ENCODE data around the gene JADE2. TPM values are rescaled to one million over a fixed set of nuclear protein-coding genes. Genes with fewer than 3 reads are reported as not detected.
"Not testable (repeated sequence)": the region's sequence is repeated elsewhere in the genome, so short reads cannot be mapped to it uniquely, and the experiment has no call there.

JADE2 gene
- total RNA-seq, 1 experiment from 2014 or later: 39.9 TPM

GRCh38 chr5:134499905-134500304 lies 25.6 kb upstream of the JADE2 start:
- H3K9me2 ChIP-seq (ENCODE audit: insufficient read depth); DNase-seq (ENCODE audit: low read depth, low spot score); H3K4me3 ChIP-seq (replicated peaks in 1 of 2; ENCODE audit: low read depth in 1 of 2, low read length in 2 of 2); POLR2A ChIA-PET; CTCF ChIA-PET; RAD21 ChIA-PET (ENCODE audit: low non-redundant PET in 1 of 2, low total read pairs in 2 of 2, uncharacterized antibody in 2 of 2, unreplicated experiment in 2 of 2); H2AFZ ChIP-seq (ENCODE audit: low read depth, low read length, poor library complexity, severe bottlenecking); H3K27ac ChIP-seq (ENCODE audit: low read depth, low read length); ATAC-seq; intact Hi-C loops (cut with micrococcal nuclease); H3K4me2 ChIP-seq (ENCODE audit: low read length); H3K9ac ChIP-seq (ENCODE audit: low read length); H3K79me2 ChIP-seq (ENCODE audit: insufficient read depth, low read length); H3K27me3 ChIP-seq (ENCODE audit: insufficient read depth, low read length); H4K20me1 ChIP-seq (ENCODE audit: insufficient read depth); BruUV-seq (replicated peaks); H3K9me3 ChIP-seq (ENCODE audit: control insufficient read depth in 1 of 2, insufficient read depth in 1 of 2, low read depth in 1 of 2, low read length in 2 of 2); H3K36me3 ChIP-seq (ENCODE audit: control insufficient read depth in 1 of 2, insufficient read depth in 2 of 2, low read length in 2 of 2): not testable (repeated sequence)
- peaks cover 25 to 46% of the 10 kb centered on the region in 2 experiments; a peak in 3 of 4 replicates for H3K4me1 ChIP-seq (ENCODE audit: control insufficient read depth in 1 of 2, insufficient read depth in 2 of 2, low read length in 2 of 2)

DNA sequence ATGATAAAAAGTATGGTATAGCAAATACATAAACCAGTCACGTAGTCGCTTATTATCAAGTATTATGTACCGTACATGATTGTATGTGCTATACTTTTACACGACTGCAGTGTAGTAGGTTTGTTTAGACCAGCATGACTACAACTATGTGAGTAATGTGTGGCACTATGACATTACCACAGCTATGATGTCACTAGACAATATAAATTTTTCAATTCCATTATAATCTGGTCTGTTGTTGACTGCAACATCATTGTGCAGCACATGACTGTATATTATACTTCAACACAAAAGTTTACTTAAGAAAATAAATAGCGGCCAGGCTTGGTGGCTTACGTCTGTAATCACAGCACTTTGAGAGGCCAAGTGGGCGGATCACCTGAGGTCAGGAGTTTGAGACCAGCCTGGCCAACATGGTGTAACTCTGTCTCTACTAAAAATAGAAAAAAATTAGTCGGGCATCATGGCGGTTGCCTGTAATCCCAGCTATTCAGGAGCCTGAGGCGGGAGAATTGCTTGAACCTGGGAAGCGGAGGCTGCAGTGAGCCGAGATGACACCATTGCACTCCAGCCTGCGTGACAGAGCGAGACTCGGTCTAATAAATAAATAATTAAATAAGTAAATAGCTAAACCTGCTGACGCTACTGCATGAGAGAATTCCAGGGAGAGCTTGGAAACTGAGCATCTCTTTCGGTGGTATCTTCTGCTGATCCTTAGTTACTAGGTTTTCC lies 24.6 kb upstream of the JADE2 start:
- Histone ChIP-seq H3K27me3 (ENCODE audit: insufficient read depth, low read length) (no peaks in the 10 kb centered on the region), H2AFZ (ENCODE audit: low read depth, low read length, poor library complexity, severe bottlenecking) (no peak overlapping the region), H3K4me2 (ENCODE audit: low read length) (no peak overlapping the region), H3K4me1 (ENCODE audit: control insufficient read depth in 1 of 2, insufficient read depth in 2 of 2, low read length in 2 of 2) (peaks cover 32 to 55% of the 10 kb centered on the region in 2 experiments), H3K79me2 (ENCODE audit: insufficient read depth, low read length) (no peaks in the 10 kb centered on the region), H3K9me3 (ENCODE audit: control insufficient read depth in 1 of 2, insufficient read depth in 1 of 2, low read depth in 1 of 2, low read length in 2 of 2) (no peaks in the 10 kb centered on the region), H4K20me1 (ENCODE audit: insufficient read depth) (no peaks in the 10 kb centered on the region), H3K9me2 (ENCODE audit: insufficient read depth) (no peaks in the 10 kb centered on the region), H3K27ac (ENCODE audit: low read depth, low read length) (no peak overlapping the region), H3K9ac (ENCODE audit: low read length) (no peak overlapping the region), H3K36me3 (ENCODE audit: control insufficient read depth in 1 of 2, insufficient read depth in 2 of 2, low read length in 2 of 2) (no peaks in the 10 kb centered on the region), H3K4me3 (replicated peaks in 1 of 2; ENCODE audit: low read depth in 1 of 2, low read length in 2 of 2) (no peak overlapping the region)
- ATAC-seq (no peak), DNase-seq (ENCODE audit: low read depth, low spot score) (no peak)
- intact Hi-C loops (cut with micrococcal nuclease): no loop called here
- CTCF ChIA-PET: interaction anchor here (1.0 kb wide), 1 partner anchor 11 kb away, joined by 4 read pairs; no protein-coding TSS in a partner anchor
- POLR2A ChIA-PET: no interaction called here
- no TSS peak for BruUV-seq (replicated peaks)
- RAD21 ChIA-PET (ENCODE audit: low non-redundant PET in 1 of 2, low total read pairs in 2 of 2, uncharacterized antibody in 2 of 2, unreplicated experiment in 2 of 2): no interaction called here
- TF ChIP-seq CEBPB (IDR thresholded peaks at IDR 0.05; ENCODE audit: low read depth): no peak
- TF ChIP-seq ZFX (IDR thresholded peaks at IDR 0.05): no peak
- TF ChIP-seq, protein P1, sequence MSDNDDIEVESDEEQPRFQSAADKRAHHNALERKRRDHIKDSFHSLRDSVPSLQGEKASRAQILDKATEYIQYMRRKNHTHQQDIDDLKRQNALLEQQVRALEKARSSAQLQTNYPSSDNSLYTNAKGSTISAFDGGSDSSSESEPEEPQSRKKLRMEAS (IDR thresholded peaks at IDR 0.05): no peak
- TF ChIP-seq TCF7L2 (IDR thresholded peaks at IDR 0.05; ENCODE audit: borderline replicate concordance, extremely low read depth, insufficient read depth, insufficient read length): no peak
- TF ChIP-seq, protein P2, sequence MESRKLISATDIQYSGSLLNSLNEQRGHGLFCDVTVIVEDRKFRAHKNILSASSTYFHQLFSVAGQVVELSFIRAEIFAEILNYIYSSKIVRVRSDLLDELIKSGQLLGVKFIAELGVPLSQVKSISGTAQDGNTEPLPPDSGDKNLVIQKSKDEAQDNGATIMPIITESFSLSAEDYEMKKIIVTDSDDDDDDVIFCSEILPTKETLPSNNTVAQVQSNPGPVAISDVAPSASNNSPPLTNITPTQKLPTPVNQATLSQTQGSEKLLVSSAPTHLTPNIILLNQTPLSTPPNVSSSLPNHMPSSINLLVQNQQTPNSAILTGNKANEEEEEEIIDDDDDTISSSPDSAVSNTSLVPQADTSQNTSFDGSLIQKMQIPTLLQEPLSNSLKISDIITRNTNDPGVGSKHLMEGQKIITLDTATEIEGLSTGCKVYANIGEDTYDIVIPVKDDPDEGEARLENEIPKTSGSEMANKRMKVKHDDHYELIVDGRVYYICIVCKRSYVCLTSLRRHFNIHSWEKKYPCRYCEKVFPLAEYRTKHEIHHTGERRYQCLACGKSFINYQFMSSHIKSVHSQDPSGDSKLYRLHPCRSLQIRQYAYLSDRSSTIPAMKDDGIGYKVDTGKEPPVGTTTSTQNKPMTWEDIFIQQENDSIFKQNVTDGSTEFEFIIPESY (IDR thresholded peaks at IDR 0.05; ENCODE audit: extremely low read depth, insufficient replicate concordance, low read length): no peak
- no peak for TF ChIP-seq EGR1 (IDR thresholded peaks at IDR 0.05; ENCODE audit: low read depth)
- no peak for TF ChIP-seq JUND (IDR thresholded peaks at IDR 0.05)
- TF ChIP-seq ZNF274 (IDR thresholded peaks at IDR 0.05; ENCODE audit: low read depth, low read length): no peak
- no peak for TF ChIP-seq POLR2A (IDR thresholded peaks at IDR 0.05; ENCODE audit: borderline replicate concordance, extremely low read depth, insufficient read depth, insufficient read length)
- no peak for TF ChIP-seq EZH2phosphoT487 (IDR thresholded peaks at IDR 0.05; ENCODE audit: borderline replicate concordance)
- no peak for TF ChIP-seq SRF (IDR thresholded peaks at IDR 0.05; ENCODE audit: low read depth)
- no peak for TF ChIP-seq ATF3 (IDR thresholded peaks at IDR 0.05)
- no peak for TF ChIP-seq ELF1 (IDR thresholded peaks at IDR 0.05; ENCODE audit: borderline replicate concordance, low read depth)
- TF ChIP-seq POLR2AphosphoS5 (IDR thresholded peaks at IDR 0.05; ENCODE audit: low read depth, low read length): no peak
- no peak for TF ChIP-seq CBX3 (IDR thresholded peaks at IDR 0.05; ENCODE audit: low read depth)
- TF ChIP-seq SP1 (IDR thresholded peaks at IDR 0.05; ENCODE audit: low read depth): no peak
